ENCODE results near the gene BIRC5.

DNA sequence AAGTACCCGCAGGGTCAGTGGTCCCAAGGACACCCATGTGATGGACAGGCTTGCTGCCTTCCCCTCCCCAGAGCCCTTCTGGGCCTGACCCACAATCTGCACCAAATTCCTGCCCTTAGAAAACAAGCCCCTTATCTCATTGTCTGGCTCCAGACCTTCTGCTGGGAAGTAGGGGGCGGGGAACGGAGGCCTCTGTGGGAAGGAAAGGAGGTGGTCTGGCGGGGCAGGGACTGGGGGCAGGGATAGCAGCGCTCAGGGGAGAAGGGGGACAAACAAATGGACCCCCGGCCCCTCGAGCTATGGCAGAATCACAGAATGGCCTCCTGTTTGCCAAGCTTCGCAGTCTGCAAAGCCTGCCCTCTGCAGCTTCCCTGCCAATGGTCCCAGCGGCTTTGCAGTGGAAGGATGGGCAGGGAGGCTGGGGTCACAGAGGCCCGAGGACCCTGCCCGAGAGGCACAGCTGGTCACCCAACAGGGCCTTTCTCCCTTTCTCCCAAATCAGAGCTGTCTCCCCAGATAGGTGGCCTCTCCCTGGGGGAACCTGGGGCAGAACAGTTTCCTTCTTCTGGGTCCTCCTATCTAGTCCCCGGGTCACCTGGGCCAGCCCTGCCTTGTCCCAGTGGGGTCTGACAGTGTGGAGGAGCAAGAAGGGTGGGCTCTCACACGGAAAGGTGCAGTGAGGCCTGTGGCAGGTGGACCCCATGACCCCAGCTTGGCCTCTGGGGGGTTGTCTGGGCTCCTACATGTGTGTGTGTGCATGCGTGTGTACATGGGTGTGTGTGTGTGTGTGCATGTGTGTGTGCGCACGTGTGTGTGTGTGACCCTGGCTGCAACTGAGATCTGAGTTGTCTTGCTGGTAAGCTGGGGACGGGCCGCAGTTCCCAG is 42.9 kb downstream of the BIRC5 start:
- TF ChIP-seq CTCF (optimal IDR thresholded peaks at IDR 0.05 in 1 of 3, IDR thresholded peaks at IDR 0.05 in 1 of 3, conservative IDR thresholded peaks at IDR 0.05 in 1 of 3; ENCODE audit: extremely low read depth in 1 of 3, insufficient read depth in 2 of 3, low read length in 3 of 3) (no peak), EZH2 (IDR thresholded peaks at IDR 0.05; ENCODE audit: low read length) (no peak)

All from keratinocyte (primary cell).